ENCODE data around the gene VSTM1. TPM values are rescaled to one million over a fixed set of nuclear protein-coding genes. Genes with fewer than 3 reads are reported as not detected.
"Not testable (repeated sequence)": the region's sequence is repeated elsewhere in the genome, so short reads cannot be mapped to it uniquely, and the experiment has no call there.

Gene VSTM1
- total RNA-seq, 1 donor from 2014 or later: not detected

DNA sequence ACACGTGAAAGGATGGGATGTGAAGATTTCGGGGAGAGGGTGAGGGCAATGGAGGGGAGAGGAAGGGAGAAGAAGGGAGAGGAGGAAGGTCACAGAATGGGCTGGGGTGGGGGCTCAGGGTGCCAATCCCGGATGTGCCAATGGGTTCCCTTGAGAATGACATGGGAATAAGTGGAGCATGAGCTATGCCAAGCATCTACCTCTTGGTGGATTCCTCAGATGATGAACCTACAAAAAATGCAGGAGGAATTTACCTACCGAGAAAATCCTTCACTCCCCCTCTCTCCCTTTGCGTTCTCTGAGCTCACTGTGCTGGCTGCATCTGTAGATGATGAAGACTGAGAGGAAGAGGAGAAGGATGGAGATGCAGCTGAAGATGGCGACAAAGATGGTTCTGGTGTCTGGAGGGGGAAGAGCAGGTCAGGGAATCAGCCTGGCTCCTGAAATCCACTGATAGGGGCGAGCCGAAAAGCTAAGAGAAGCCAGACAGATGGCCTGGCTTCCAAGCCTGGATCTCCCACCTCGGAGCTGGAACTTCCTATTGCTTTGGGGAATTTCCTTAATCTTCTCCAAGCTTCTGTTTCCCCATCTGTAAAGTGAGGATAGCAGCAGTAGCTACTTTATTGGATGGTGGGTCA is 21.6 kb downstream of the VSTM1 start:
- H3K27me3 Mint-ChIP-seq (ENCODE audit: low read depth): peaks cover 7% of the 10 kb centered on the region
- no peak overlapping the region for H3K27ac Mint-ChIP-seq (ENCODE audit: unreplicated experiment)
- peaks cover 3% of the 10 kb centered on the region for H3K9me3 Mint-ChIP-seq (ENCODE audit: low read depth)
- no peaks in the 10 kb centered on the region for H3K4me1 Mint-ChIP-seq (ENCODE audit: low read depth)
- TF ChIP-seq, protein P1, sequence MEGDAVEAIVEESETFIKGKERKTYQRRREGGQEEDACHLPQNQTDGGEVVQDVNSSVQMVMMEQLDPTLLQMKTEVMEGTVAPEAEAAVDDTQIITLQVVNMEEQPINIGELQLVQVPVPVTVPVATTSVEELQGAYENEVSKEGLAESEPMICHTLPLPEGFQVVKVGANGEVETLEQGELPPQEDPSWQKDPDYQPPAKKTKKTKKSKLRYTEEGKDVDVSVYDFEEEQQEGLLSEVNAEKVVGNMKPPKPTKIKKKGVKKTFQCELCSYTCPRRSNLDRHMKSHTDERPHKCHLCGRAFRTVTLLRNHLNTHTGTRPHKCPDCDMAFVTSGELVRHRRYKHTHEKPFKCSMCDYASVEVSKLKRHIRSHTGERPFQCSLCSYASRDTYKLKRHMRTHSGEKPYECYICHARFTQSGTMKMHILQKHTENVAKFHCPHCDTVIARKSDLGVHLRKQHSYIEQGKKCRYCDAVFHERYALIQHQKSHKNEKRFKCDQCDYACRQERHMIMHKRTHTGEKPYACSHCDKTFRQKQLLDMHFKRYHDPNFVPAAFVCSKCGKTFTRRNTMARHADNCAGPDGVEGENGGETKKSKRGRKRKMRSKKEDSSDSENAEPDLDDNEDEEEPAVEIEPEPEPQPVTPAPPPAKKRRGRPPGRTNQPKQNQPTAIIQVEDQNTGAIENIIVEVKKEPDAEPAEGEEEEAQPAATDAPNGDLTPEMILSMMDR (IDR thresholded peaks at IDR 0.05): no peak
- H3K36me3 Mint-ChIP-seq (ENCODE audit: low read depth): no peaks in the 10 kb centered on the region
- H3K4me3 Mint-ChIP-seq (ENCODE audit: unreplicated experiment): no peak overlapping the region
- DNase-seq (ENCODE audit: low spot score): no peak

DNA sequence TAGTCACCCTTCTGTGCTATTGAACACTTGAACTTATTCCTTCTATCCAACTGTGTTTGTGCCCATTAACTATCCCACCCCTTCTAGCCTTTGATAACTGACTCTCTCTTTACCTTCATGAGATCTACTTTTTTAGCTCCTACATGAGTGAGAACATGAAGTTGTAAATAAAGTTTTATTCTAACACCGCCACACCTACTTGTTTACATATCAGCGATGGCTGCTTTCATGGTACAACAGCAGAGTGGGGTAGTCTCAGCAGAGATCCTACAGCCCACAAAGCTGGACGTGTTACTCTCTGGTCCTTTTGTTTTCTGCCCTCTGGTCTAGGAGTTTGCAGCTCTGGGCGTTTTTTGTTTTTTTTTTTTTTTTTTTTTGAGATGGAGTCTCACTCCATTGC is 23.7 kb downstream of the VSTM1 start:
- no peaks in the 10 kb centered on the region for H3K36me3 Mint-ChIP-seq (ENCODE audit: low read depth)
- peaks cover 3% of the 10 kb centered on the region for H3K9me3 Mint-ChIP-seq (ENCODE audit: low read depth)
- H3K27me3 Mint-ChIP-seq (ENCODE audit: low read depth): no peaks in the 10 kb centered on the region
- no peak overlapping the region for H3K27ac Mint-ChIP-seq (ENCODE audit: unreplicated experiment)
- no peak overlapping the region for H3K4me3 Mint-ChIP-seq (ENCODE audit: unreplicated experiment)
- no peak for DNase-seq (ENCODE audit: low spot score)
- TF ChIP-seq, protein P1 (IDR thresholded peaks at IDR 0.05): no peak
- peaks cover 7% of the 10 kb centered on the region for H3K4me1 Mint-ChIP-seq (ENCODE audit: low read depth)

DNA sequence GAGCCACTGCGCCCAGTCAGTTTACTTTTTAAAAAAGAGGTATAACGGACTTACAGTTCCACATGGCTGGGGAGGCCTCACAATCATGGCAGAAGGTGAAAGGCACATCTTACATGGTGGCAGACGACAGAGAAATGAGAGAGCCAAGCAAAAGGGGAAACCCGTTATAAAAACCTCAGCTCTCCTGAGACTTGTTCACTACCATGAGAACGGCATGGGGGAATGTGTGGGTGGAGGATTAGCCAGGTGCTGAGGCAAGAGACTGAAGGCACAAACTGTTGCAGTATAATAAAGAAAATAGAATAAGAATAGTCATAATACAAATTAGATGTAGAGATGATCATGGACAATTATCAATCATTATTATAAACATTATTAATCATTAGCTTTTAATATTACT is 27.2 kb downstream of the VSTM1 start:
- H3K4me3 Mint-ChIP-seq (ENCODE audit: unreplicated experiment); H3K36me3 Mint-ChIP-seq (ENCODE audit: low read depth); DNase-seq (ENCODE audit: low spot score); H3K27ac Mint-ChIP-seq (ENCODE audit: unreplicated experiment); H3K9me3 Mint-ChIP-seq (ENCODE audit: low read depth); H3K27me3 Mint-ChIP-seq (ENCODE audit: low read depth); H3K4me1 Mint-ChIP-seq (ENCODE audit: low read depth): not testable (repeated sequence)

DNA sequence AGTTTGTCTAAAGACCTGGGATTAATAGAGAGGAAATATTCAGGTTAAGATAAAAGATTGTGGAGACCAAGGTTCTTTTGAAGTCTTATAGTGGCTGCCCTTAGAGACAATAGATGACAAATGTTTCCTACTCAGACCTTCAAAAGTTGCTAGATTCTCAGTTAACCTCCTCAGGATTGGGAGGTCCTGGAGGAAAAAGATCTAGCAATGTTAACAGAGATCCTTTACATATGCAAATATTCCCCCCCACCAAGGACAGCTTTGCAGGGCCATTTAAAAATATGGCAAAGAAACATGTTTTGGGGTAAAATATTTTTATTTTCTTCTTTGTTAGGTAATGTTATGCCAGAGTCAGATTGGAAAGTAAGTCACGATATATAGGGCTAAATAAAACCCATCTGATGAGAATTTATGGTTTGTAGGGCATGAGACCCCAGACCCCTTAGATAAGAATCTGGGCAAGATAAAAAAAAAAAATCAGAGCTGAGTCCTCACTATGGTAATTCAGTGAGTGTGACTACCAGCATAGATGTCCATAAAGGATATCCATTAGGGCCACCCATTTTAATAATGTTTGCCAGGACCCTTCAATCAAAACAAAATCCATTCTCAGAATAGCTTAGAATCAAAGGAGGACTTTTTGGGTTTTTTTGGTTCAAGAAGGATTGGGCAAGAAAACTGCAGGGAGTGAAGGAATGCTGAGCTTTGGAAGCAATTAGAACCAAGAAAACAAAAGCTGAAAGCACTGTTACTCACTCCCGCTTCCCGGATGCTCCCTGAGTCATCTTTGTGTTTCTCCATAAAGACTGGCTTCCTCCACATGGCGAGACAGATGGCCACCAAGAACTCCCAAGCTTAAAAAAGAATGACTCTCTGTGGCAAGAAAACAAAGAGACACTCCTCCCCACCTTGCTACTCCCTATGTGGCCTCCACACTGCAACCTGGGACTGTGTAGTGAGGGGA is 28.2 kb downstream of the VSTM1 start:
- Mint-ChIP-seq H3K4me3 (ENCODE audit: unreplicated experiment) (no peak overlapping the region), H3K27me3 (ENCODE audit: low read depth) (peaks cover 5% of the 10 kb centered on the region), H3K27ac (ENCODE audit: unreplicated experiment) (no peak overlapping the region), H3K36me3 (ENCODE audit: low read depth) (no peaks in the 10 kb centered on the region), H3K4me1 (ENCODE audit: low read depth) (peaks cover 7% of the 10 kb centered on the region), H3K9me3 (ENCODE audit: low read depth) (peaks cover 3% of the 10 kb centered on the region)
- no peak for DNase-seq (ENCODE audit: low spot score)
- TF ChIP-seq, protein P1 (IDR thresholded peaks at IDR 0.05): no peak

DNA sequence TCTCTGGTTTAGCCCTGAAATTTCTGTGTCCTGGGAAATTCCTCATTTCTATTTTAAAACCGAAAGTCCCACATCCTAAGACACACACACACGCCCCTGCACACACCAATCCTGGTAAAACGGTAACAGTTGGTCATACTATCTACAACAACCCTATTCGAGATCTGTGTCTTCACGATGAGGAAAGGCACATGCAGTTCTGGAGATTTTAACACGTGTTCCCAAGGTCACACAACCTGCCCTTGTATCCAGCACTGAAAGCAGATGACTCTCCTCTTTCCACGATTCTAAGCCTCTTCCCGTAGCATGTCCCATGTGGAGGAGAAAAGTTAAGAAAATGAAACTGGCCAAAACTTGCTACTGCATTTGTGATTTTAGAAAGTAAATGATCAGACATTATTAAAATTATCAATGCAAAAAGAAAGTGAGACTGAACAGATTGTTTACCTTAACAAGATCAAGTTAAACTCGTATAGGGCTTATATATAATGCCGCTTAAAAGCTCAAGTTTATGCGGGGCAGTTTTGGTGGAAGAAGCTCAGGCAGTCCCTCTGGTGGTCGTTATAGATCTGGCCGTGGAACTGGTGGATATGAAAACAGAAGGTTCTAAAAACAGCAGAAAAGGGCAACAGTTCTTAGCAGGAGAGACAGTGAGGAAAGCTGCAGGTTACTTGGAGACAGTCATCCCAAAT is 32.7 kb downstream of the VSTM1 start:
- no peak overlapping the region for H3K27ac Mint-ChIP-seq (ENCODE audit: unreplicated experiment)
- H3K27me3 Mint-ChIP-seq (ENCODE audit: low read depth): peaks cover 14% of the 10 kb centered on the region
- no peaks in the 10 kb centered on the region for H3K36me3 Mint-ChIP-seq (ENCODE audit: low read depth)
- TF ChIP-seq, protein P1 (IDR thresholded peaks at IDR 0.05): peak; percentile 66
- no peak for DNase-seq (ENCODE audit: low spot score)
- no peaks in the 10 kb centered on the region for H3K9me3 Mint-ChIP-seq (ENCODE audit: low read depth)
- peaks cover 7% of the 10 kb centered on the region for H3K4me1 Mint-ChIP-seq (ENCODE audit: low read depth)
- H3K4me3 Mint-ChIP-seq (ENCODE audit: unreplicated experiment): no peak overlapping the region
